ENCODE measurements around the gene KRTAP1-3. TPM values are rescaled to one million over a fixed set of nuclear protein-coding genes. Genes with fewer than 3 reads are reported as not detected.
"Not testable (repeated sequence)": the region's sequence is repeated elsewhere in the genome, so short reads cannot be mapped to it uniquely, and the experiment has no call there.

KRTAP1-3 gene
- total RNA-seq, 1 experiment from 2014 or later: not detected

GRCh38 chr17:41069031-41069430 lies 34.4 kb upstream of the KRTAP1-3 start:
- Mint-ChIP-seq H3K36me3 (ENCODE audit: insufficient read depth, unreplicated experiment) (peaks cover 4% of the 10 kb centered on the region), H3K4me3 (ENCODE audit: unreplicated experiment) (no peak overlapping the region), H3K4me1 (ENCODE audit: low read depth, unreplicated experiment) (peaks cover 4% of the 10 kb centered on the region), H3K27ac (ENCODE audit: unreplicated experiment) (no peak overlapping the region), H3K27me3 (ENCODE audit: insufficient read depth, unreplicated experiment) (no peaks in the 10 kb centered on the region), H3K9me3 (ENCODE audit: unreplicated experiment) (peaks cover 14% of the 10 kb centered on the region)
- H3K36me3 ChIP-seq (ENCODE audit: control insufficient read depth, insufficient read depth, low read length): no peaks in the 10 kb centered on the region
- H3K4me3 ChIP-seq (ENCODE audit: low read depth, low read length): no peak overlapping the region
- H3K27me3 ChIP-seq (replicated peaks; ENCODE audit: control insufficient read depth, insufficient read depth, low read length): no peaks in the 10 kb centered on the region
- no peaks in the 10 kb centered on the region for H3K4me1 ChIP-seq
- ChIA-PET CTCF (no interaction called here), POLR2A (no interaction called here)
- BruUV-seq (replicated peaks): no TSS peak
- DNase-seq: no peak
- H3K9me3 ChIP-seq: no peaks in the 10 kb centered on the region
- intact Hi-C loops (cut with micrococcal nuclease; ENCODE audit: unreplicated experiment): loop anchor here (10.0 kb wide), 2 partner anchors 216 to 256 kb away; no protein-coding TSS in a partner anchor
- TF ChIP-seq CTCF (IDR thresholded peaks at IDR 0.05; ENCODE audit: insufficient read depth in 1 of 2, low read depth in 1 of 2, low read length in 1 of 2, severe bottlenecking in 1 of 2, unreplicated experiment in 1 of 2): no peak

- no peaks in the 10 kb centered on the region for H3K27me3 Mint-ChIP-seq (ENCODE audit: insufficient read depth, unreplicated experiment)
- peaks cover 23% of the 10 kb centered on the region for H3K9me3 Mint-ChIP-seq (ENCODE audit: unreplicated experiment)
Measured at GRCh38 chr17:41067281-41067680, 32.6 kb upstream of the KRTAP1-3 start.

GRCh38 chr17:41065829-41066624 lies 31.4 kb upstream of the KRTAP1-3 start, which contains the start of gene KRTAP2-4:
Gene KRTAP2-4, minus strand, starts transcription at chr17:41065879. Its CDS starts 34 bp downstream, at chr17:41065845.
- Mint-ChIP-seq H3K4me3 (ENCODE audit: unreplicated experiment) (no peak within 1 kb of the TSS), H3K36me3 (ENCODE audit: insufficient read depth, unreplicated experiment) (no peaks in the 10 kb centered on the region), H3K27ac (ENCODE audit: unreplicated experiment) (no peak within 1 kb of the TSS), H3K4me1 (ENCODE audit: low read depth, unreplicated experiment) (peaks cover 20% of the 10 kb centered on the region), H3K9me3 (ENCODE audit: unreplicated experiment) (peaks cover 23% of the 10 kb centered on the region), H3K27me3 (ENCODE audit: insufficient read depth, unreplicated experiment) (no peaks in the 10 kb centered on the region)
- H3K36me3 ChIP-seq (ENCODE audit: control insufficient read depth, insufficient read depth, low read length): no peaks in the 10 kb centered on the region
- no peak for DNase-seq
- POLR2A ChIA-PET: no interaction called here
- no peak within 1 kb of the TSS for H3K4me3 ChIP-seq (ENCODE audit: low read depth, low read length)
- H3K9me3 ChIP-seq: peaks cover 5% of the 10 kb centered on the region; the same call in 1 of the 2 replicates
- H3K4me1 ChIP-seq: peaks cover 17% of the 10 kb centered on the region
- CTCF ChIA-PET: no interaction called here
- no TSS peak for BruUV-seq (replicated peaks)
- intact Hi-C loops (cut with micrococcal nuclease; ENCODE audit: unreplicated experiment): loop anchor here (10.0 kb wide), 2 partner anchors 219 to 259 kb away; no protein-coding TSS in a partner anchor
- no peaks in the 10 kb centered on the region for H3K27me3 ChIP-seq (replicated peaks; ENCODE audit: control insufficient read depth, insufficient read depth, low read length)
- TF ChIP-seq CTCF (IDR thresholded peaks at IDR 0.05; ENCODE audit: insufficient read depth in 1 of 2, low read depth in 1 of 2, low read length in 1 of 2, severe bottlenecking in 1 of 2, unreplicated experiment in 1 of 2): no peak

More at GRCh38 chr17:41067281-41067680, 32.6 kb upstream of the KRTAP1-3 start:
- Histone ChIP-seq H3K9me3 (no peaks in the 10 kb centered on the region), H3K4me3 (ENCODE audit: low read depth, low read length) (no peak overlapping the region), H3K4me1 (peaks cover 4% of the 10 kb centered on the region), H3K36me3 (ENCODE audit: control insufficient read depth, insufficient read depth, low read length) (no peaks in the 10 kb centered on the region), H3K27me3 (replicated peaks; ENCODE audit: control insufficient read depth, insufficient read depth, low read length) (no peaks in the 10 kb centered on the region)
- no peak overlapping the region for H3K27ac Mint-ChIP-seq (ENCODE audit: unreplicated experiment)
- ChIA-PET POLR2A (no interaction called here), CTCF (no interaction called here)
- no peak for TF ChIP-seq CTCF (IDR thresholded peaks at IDR 0.05; ENCODE audit: insufficient read depth in 1 of 2, low read depth in 1 of 2, low read length in 1 of 2, severe bottlenecking in 1 of 2, unreplicated experiment in 1 of 2)
- intact Hi-C loops (cut with micrococcal nuclease; ENCODE audit: unreplicated experiment): loop anchor here (10.0 kb wide), 2 partner anchors 218 to 258 kb away; no protein-coding TSS in a partner anchor
- H3K4me1 Mint-ChIP-seq (ENCODE audit: low read depth, unreplicated experiment): peaks cover 11% of the 10 kb centered on the region
- DNase-seq: no peak
- no TSS peak for BruUV-seq (replicated peaks)
- H3K36me3 Mint-ChIP-seq (ENCODE audit: insufficient read depth, unreplicated experiment): peaks cover 3% of the 10 kb centered on the region
- H3K4me3 Mint-ChIP-seq (ENCODE audit: unreplicated experiment): no peak overlapping the region

GRCh38 chr17:41065016-41065689 lies 30.5 kb upstream of the KRTAP1-3 start:
- BruUV-seq (replicated peaks); H3K27ac Mint-ChIP-seq (ENCODE audit: unreplicated experiment); H3K27me3 ChIP-seq (replicated peaks; ENCODE audit: control insufficient read depth, insufficient read depth, low read length); H3K4me3 ChIP-seq (ENCODE audit: low read depth, low read length); DNase-seq; H3K36me3 Mint-ChIP-seq (ENCODE audit: insufficient read depth, unreplicated experiment); POLR2A ChIA-PET; H3K27me3 Mint-ChIP-seq (ENCODE audit: insufficient read depth, unreplicated experiment); CTCF ChIA-PET; H3K4me3 Mint-ChIP-seq (ENCODE audit: unreplicated experiment); H3K9me3 ChIP-seq; H3K36me3 ChIP-seq (ENCODE audit: control insufficient read depth, insufficient read depth, low read length): not testable (repeated sequence)
- Mint-ChIP-seq H3K9me3 (ENCODE audit: unreplicated experiment) (peaks cover 23% of the 10 kb centered on the region), H3K4me1 (ENCODE audit: low read depth, unreplicated experiment) (peaks cover 29% of the 10 kb centered on the region)
- peaks cover 26% of the 10 kb centered on the region for H3K4me1 ChIP-seq
- intact Hi-C loops (cut with micrococcal nuclease; ENCODE audit: unreplicated experiment): loop anchor here (10.0 kb wide), 2 partner anchors 220 to 260 kb away; no protein-coding TSS in a partner anchor
